ENCODE measurements around the gene HNRNPF.

DNA sequence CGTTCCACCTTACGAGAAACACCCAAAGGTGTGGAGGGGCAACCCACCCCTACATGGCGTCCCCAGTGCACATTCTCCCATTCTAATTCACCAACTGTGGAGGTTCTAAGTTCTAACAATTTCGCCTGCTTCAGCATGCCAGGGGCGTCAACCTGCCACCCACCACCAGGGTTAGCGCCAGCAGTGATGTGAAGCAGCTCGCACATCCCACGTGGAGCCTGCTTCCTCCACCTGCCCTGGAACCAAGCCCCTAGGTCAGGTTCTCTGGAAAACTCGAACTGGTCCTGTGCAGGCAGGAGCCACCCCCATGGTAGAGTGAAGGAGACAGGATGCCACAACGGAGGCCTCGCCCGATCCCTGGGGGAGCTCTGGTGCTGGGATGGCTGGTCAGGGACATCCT is 70.9 kb downstream of the HNRNPF start:
- TF ChIP-seq, protein P1, sequence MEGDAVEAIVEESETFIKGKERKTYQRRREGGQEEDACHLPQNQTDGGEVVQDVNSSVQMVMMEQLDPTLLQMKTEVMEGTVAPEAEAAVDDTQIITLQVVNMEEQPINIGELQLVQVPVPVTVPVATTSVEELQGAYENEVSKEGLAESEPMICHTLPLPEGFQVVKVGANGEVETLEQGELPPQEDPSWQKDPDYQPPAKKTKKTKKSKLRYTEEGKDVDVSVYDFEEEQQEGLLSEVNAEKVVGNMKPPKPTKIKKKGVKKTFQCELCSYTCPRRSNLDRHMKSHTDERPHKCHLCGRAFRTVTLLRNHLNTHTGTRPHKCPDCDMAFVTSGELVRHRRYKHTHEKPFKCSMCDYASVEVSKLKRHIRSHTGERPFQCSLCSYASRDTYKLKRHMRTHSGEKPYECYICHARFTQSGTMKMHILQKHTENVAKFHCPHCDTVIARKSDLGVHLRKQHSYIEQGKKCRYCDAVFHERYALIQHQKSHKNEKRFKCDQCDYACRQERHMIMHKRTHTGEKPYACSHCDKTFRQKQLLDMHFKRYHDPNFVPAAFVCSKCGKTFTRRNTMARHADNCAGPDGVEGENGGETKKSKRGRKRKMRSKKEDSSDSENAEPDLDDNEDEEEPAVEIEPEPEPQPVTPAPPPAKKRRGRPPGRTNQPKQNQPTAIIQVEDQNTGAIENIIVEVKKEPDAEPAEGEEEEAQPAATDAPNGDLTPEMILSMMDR (IDR thresholded peaks at IDR 0.05; ENCODE audit: low read length): no peak
- TF ChIP-seq EZH2 (optimal IDR thresholded peaks at IDR 0.05; ENCODE audit: low read depth, low read length) (no peak), EZH2phosphoT487 (IDR thresholded peaks at IDR 0.05; ENCODE audit: low read length) (no peak)
